ENCODE results near the gene DLG2. TPM values are rescaled to one million over a fixed set of nuclear protein-coding genes. Genes with fewer than 3 reads are reported as not detected.

The DLG2 gene
- total and polyA plus RNA-seq, 2 of the 8 experiments (the other 6 are each of a cell fraction or from before 2014, with no cell fraction given): 1.7 to 14.3 TPM

DNA sequence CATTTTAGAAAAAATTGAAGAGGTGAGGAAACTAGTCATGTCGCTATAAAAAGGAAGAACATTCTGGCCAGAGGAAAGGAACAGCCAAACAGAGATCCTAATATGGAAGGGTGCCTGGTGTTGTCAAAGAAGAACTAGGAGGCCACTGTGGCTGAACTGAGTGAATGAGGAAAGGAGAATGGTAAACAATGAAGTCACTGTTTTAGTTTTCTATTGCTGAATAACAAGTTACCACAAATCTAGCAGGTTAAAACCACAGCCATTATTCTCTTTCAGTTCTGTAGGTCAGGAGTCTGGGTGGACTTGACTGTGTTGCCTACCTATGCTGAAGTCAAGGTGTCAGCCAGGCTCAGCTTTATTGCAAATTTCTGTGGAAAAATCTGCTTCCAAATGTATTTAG lies 1791.7 kb downstream of the DLG2 start (continued):
- TF ChIP-seq, protein P1, sequence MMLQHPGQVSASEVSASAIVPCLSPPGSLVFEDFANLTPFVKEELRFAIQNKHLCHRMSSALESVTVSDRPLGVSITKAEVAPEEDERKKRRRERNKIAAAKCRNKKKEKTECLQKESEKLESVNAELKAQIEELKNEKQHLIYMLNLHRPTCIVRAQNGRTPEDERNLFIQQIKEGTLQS (IDR thresholded peaks at IDR 0.05; ENCODE audit: insufficient read depth, low read depth, low read length): no peak
- TF ChIP-seq TEAD4 (IDR thresholded peaks at IDR 0.05; ENCODE audit: low read depth, low read length): no peak
- TF ChIP-seq, protein P2, sequence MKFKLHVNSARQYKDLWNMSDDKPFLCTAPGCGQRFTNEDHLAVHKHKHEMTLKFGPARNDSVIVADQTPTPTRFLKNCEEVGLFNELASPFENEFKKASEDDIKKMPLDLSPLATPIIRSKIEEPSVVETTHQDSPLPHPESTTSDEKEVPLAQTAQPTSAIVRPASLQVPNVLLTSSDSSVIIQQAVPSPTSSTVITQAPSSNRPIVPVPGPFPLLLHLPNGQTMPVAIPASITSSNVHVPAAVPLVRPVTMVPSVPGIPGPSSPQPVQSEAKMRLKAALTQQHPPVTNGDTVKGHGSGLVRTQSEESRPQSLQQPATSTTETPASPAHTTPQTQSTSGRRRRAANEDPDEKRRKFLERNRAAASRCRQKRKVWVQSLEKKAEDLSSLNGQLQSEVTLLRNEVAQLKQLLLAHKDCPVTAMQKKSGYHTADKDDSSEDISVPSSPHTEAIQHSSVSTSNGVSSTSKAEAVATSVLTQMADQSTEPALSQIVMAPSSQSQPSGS (IDR thresholded peaks at IDR 0.05; ENCODE audit: low read length): no peak
- no peak for TF ChIP-seq HDAC2 (IDR thresholded peaks at IDR 0.05; ENCODE audit: borderline replicate concordance in 1 of 2, low read depth in 2 of 2, low read length in 2 of 2)
- no peak for TF ChIP-seq CBX5 (IDR thresholded peaks at IDR 0.05; ENCODE audit: low read depth, low read length)
- TF ChIP-seq, protein P3, sequence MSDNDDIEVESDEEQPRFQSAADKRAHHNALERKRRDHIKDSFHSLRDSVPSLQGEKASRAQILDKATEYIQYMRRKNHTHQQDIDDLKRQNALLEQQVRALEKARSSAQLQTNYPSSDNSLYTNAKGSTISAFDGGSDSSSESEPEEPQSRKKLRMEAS (IDR thresholded peaks at IDR 0.05): no peak
